ENCODE results near the gene CDKAL1. TPM values are rescaled to one million over a fixed set of nuclear protein-coding genes. Genes with fewer than 3 reads are reported as not detected.

Gene CDKAL1
- total RNA-seq, 1 donor from 2014 or later: 11.3 TPM

DNA sequence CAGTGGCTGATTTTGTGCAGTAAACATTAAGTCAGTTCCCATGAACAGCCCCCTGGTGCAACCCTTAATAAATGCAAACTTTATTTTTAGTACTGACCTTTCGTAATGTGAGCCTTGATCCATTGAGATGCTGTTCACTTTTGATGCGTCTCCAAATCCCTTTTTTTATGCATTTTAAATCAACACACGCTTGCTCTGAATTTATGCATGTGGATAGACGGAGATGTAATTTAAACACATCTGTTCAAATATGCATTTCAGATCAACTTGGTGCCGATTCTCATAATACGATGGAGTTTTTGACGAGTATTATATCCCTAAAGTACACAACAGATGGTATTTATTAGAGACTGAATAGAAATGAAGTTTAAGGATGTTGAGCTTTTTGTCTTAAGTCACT, 505.7 kb downstream of the CDKAL1 start:
- H3K9me3 ChIP-seq: no peaks in the 10 kb centered on the region
- H3K36me3 ChIP-seq: no peaks in the 10 kb centered on the region
- H3K4me1 ChIP-seq: no peaks in the 10 kb centered on the region
- TF ChIP-seq, protein P1, sequence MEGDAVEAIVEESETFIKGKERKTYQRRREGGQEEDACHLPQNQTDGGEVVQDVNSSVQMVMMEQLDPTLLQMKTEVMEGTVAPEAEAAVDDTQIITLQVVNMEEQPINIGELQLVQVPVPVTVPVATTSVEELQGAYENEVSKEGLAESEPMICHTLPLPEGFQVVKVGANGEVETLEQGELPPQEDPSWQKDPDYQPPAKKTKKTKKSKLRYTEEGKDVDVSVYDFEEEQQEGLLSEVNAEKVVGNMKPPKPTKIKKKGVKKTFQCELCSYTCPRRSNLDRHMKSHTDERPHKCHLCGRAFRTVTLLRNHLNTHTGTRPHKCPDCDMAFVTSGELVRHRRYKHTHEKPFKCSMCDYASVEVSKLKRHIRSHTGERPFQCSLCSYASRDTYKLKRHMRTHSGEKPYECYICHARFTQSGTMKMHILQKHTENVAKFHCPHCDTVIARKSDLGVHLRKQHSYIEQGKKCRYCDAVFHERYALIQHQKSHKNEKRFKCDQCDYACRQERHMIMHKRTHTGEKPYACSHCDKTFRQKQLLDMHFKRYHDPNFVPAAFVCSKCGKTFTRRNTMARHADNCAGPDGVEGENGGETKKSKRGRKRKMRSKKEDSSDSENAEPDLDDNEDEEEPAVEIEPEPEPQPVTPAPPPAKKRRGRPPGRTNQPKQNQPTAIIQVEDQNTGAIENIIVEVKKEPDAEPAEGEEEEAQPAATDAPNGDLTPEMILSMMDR (IDR thresholded peaks at IDR 0.05): no peak
- TF ChIP-seq POLR2A (IDR thresholded peaks at IDR 0.05): no peak
- TF ChIP-seq POLR2AphosphoS5 (IDR thresholded peaks at IDR 0.05; ENCODE audit: insufficient read depth in 1 of 2, low read depth in 1 of 2): no peak
- intact Hi-C loops (cut with DNase I): no loop called here
- DNase-seq (ENCODE audit: extremely low spot score in 2 of 2): no peak
- no peak overlapping the region for H3K4me3 ChIP-seq
- H3K27me3 ChIP-seq: no peaks in the 10 kb centered on the region
- no peak overlapping the region for H3K27ac ChIP-seq

- Histone ChIP-seq H3K4me1 (no peaks in the 10 kb centered on the region), H3K9me3 (no peaks in the 10 kb centered on the region), H3K36me3 (no peaks in the 10 kb centered on the region), H3K27ac (no peak overlapping the region), H3K27me3 (no peaks in the 10 kb centered on the region), H3K4me3 (no peak overlapping the region)
- DNase-seq (ENCODE audit: extremely low spot score in 2 of 2): no peak
- intact Hi-C loops (cut with DNase I): no loop called here
- TF ChIP-seq POLR2AphosphoS5 (IDR thresholded peaks at IDR 0.05; ENCODE audit: insufficient read depth in 1 of 2, low read depth in 1 of 2): no peak
- TF ChIP-seq, protein P1 (IDR thresholded peaks at IDR 0.05): no peak
- TF ChIP-seq POLR2A (IDR thresholded peaks at IDR 0.05): no peak
Observed at GRCh38 chr6:21045135-21045700, 511.0 kb downstream of the CDKAL1 start.

DNA sequence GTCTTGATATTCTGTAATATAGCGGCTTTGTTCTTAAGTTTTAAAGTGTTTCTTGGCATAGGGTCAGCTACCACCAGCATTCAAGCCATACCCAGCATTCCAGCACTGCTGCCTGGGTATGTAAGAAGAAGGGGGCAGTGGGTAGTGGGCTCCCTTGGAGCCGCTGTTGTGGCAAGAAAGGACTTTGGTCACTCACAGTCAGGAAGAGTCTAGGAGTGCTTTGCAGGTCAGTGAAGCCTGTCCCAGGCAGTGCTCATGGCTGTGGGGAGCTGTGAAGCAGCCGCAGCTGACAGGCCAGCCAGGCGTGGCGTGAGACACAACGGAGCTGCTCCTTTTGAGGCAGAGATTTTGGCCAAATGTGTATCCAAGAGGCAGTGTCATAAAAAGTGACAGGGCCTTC, 512.0 kb downstream of the CDKAL1 start:
- DNase-seq (ENCODE audit: extremely low spot score in 2 of 2): no peak
- Histone ChIP-seq H3K36me3 (no peaks in the 10 kb centered on the region), H3K9me3 (no peaks in the 10 kb centered on the region), H3K4me3 (no peak overlapping the region), H3K27me3 (no peaks in the 10 kb centered on the region), H3K27ac (no peak overlapping the region), H3K4me1 (no peaks in the 10 kb centered on the region)
- intact Hi-C loops (cut with DNase I): no loop called here
- TF ChIP-seq, protein P1 (IDR thresholded peaks at IDR 0.05): no peak
- TF ChIP-seq POLR2A (IDR thresholded peaks at IDR 0.05): no peak
- no peak for TF ChIP-seq POLR2AphosphoS5 (IDR thresholded peaks at IDR 0.05; ENCODE audit: insufficient read depth in 1 of 2, low read depth in 1 of 2)

DNA sequence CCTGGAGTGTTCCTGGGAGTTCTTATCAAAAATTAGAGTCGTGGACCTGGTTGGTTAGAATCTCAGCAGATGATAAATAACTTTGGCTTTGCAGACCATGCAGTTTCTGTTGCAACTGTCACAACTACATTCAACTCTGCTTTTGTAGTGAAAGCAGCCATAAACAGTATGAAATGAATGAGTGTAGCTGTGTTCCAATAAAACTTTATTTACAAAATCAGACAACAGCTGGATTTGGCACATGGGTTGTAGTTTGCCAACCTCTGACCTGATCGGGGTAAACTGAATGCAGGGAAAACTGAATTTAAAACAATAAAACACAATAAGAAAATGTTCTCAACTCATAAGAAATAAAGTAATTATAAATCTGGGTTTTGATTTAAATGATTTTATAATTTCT, 513.8 kb downstream of the CDKAL1 start:
- no peak for DNase-seq (ENCODE audit: extremely low spot score in 2 of 2)
- intact Hi-C loops (cut with DNase I): no loop called here
- Histone ChIP-seq H3K27me3 (no peaks in the 10 kb centered on the region), H3K36me3 (no peaks in the 10 kb centered on the region), H3K4me3 (no peak overlapping the region), H3K4me1 (no peaks in the 10 kb centered on the region), H3K27ac (no peak overlapping the region), H3K9me3 (no peaks in the 10 kb centered on the region)
- TF ChIP-seq POLR2AphosphoS5 (IDR thresholded peaks at IDR 0.05; ENCODE audit: insufficient read depth in 1 of 2, low read depth in 1 of 2) (no peak), POLR2A (IDR thresholded peaks at IDR 0.05) (no peak)
- TF ChIP-seq, protein P1 (IDR thresholded peaks at IDR 0.05): no peak

- no peak overlapping the region for H3K4me3 ChIP-seq
- no peak for DNase-seq (ENCODE audit: extremely low spot score in 2 of 2)
- no peak for TF ChIP-seq POLR2AphosphoS5 (IDR thresholded peaks at IDR 0.05; ENCODE audit: insufficient read depth in 1 of 2, low read depth in 1 of 2)
- TF ChIP-seq, protein P1 (IDR thresholded peaks at IDR 0.05): no peak
- no peak for TF ChIP-seq POLR2A (IDR thresholded peaks at IDR 0.05)
- no peaks in the 10 kb centered on the region for H3K27me3 ChIP-seq
- H3K36me3 ChIP-seq: no peaks in the 10 kb centered on the region
- no peaks in the 10 kb centered on the region for H3K9me3 ChIP-seq
- intact Hi-C loops (cut with DNase I): no loop called here
- no peak overlapping the region for H3K27ac ChIP-seq
- no peaks in the 10 kb centered on the region for H3K4me1 ChIP-seq
Observed at GRCh38 chr6:21049148-21049547, 514.9 kb downstream of the CDKAL1 start.

Data from vagina (tissue), 2 donors.